WTC11 (cell line): Measurements from ENCODE around the gene EPHA6. TPM values are rescaled to one million over a fixed set of nuclear protein-coding genes. Genes with fewer than 3 reads are reported as not detected.

Experiments
- ATAC-seq: fragments of 200-7000 bp; cut with Tn5 transposase; 2 replicates; pipeline ENCODE4 v1.10.0; 2021; ENCODE audit warnings: mild to moderate bottlenecking, moderate library complexity
- CTCF ChIA-PET: fragments of 300-600 bp; sonication (Branson Sonifier 250); formaldehyde crosslinking; loops from one replicate; lab custom pipeline; 2021; ENCODE audit warnings: antibody characterized with exemption; lab: Charles Lee
- POLR2A ChIA-PET: fragments of 350-600 bp; sonication (Branson Sonifier 250); formaldehyde crosslinking; loops from one replicate; lab custom pipeline; 2021; ENCODE audit warnings: antibody characterized with exemption; lab: Charles Lee
- DNase-seq: peaks from one replicate; pipeline ENCODE4 v3.0.0; 2021; ENCODE audit warnings: low spot score
- H3K27ac Mint-ChIP-seq: 2 replicates; pipeline ENCODE4 v1.8.0; 2021; ENCODE audit warnings: mixed read lengths
- H3K27me3 Mint-ChIP-seq: 2 replicates; pipeline ENCODE4 v1.8.0; 2021; ENCODE audit warnings: low read depth, mild to moderate bottlenecking, moderate library complexity, mixed read lengths
- H3K36me3 Mint-ChIP-seq: 2 replicates; pipeline ENCODE4 v1.8.0; 2021; ENCODE audit warnings: mixed read lengths
- H3K4me1 Mint-ChIP-seq: 2 replicates; pipeline ENCODE4 v1.8.0; 2022; ENCODE audit warnings: mixed read lengths
- H3K4me3 Mint-ChIP-seq: 2 replicates; pipeline ENCODE4 v1.8.0; 2021; ENCODE audit warnings: mild to moderate bottlenecking, moderate library complexity, mixed read lengths
- H3K9me3 Mint-ChIP-seq: 2 replicates; pipeline ENCODE4 v1.8.0; 2021; ENCODE audit warnings: mixed read lengths
- ATF2 ChIP-seq: sonication (generic); formaldehyde crosslinking; IDR thresholded peaks from 2 replicates; pipeline ENCODE4 v1.8.1; 2022; ENCODE audit warnings: low read depth, missing genetic modification reagents, borderline replicate concordance
- CBFB ChIP-seq: sonication (generic); formaldehyde crosslinking; IDR thresholded peaks from 2 replicates; pipeline ENCODE4 v1.8.1; 2022; ENCODE audit warnings: mild to moderate bottlenecking, low read depth, missing genetic modification reagents
- CREB1 ChIP-seq: sonication (generic); formaldehyde crosslinking; IDR thresholded peaks from 2 replicates; pipeline ENCODE4 v1.8.0; 2023; ENCODE audit warnings: mild to moderate bottlenecking, missing genetic modification reagents
- FOXP1 ChIP-seq: sonication (generic); formaldehyde crosslinking; IDR thresholded peaks from 2 replicates; pipeline ENCODE4 v1.8.0; 2022; ENCODE audit warnings: missing genetic modification reagents, mild to moderate bottlenecking, moderate library complexity, borderline replicate concordance
- FOXP4 ChIP-seq: sonication (generic); formaldehyde crosslinking; IDR thresholded peaks from 2 replicates; pipeline ENCODE4 v1.8.0; 2022; ENCODE audit warnings: mild to moderate bottlenecking, missing genetic modification reagents
- GTF2I ChIP-seq: fragments of 250-450 bp; sonication (Bioruptor Pico); conservative IDR thresholded peaks from 2 replicates; pipeline ENCODE4 v1.4.0; 2021; ENCODE audit warnings: mild to moderate bottlenecking
- HMGA2 ChIP-seq: fragments of 250-450 bp; sonication (Bioruptor Pico); IDR thresholded peaks from 2 replicates; pipeline ENCODE4 v1.4.0; 2021; ENCODE audit warnings: mild to moderate bottlenecking, moderate library complexity
- IRF1 ChIP-seq: sonication (generic); formaldehyde crosslinking; IDR thresholded peaks from 2 replicates; pipeline ENCODE4 v1.8.0; 2023; ENCODE audit warnings: missing genetic modification reagents
- MXD4 ChIP-seq: fragments of 250-450 bp; sonication (Bioruptor Pico); IDR thresholded peaks from 2 replicates; pipeline ENCODE4 v1.8.0; 2021; ENCODE audit warnings: mild to moderate bottlenecking, moderate library complexity, borderline replicate concordance
- OVOL2 ChIP-seq: fragments of 250-450 bp; sonication (Bioruptor Pico); IDR thresholded peaks from 2 replicates; pipeline ENCODE4 v1.9.0; 2021; ENCODE audit warnings: mild to moderate bottlenecking, borderline replicate concordance
- SMAD3 ChIP-seq: sonication (generic); formaldehyde crosslinking; IDR thresholded peaks from 2 replicates; pipeline ENCODE4 v1.8.0; 2022; ENCODE audit warnings: missing genetic modification reagents, mild to moderate bottlenecking, borderline replicate concordance
- SP1 ChIP-seq: sonication (generic); formaldehyde crosslinking; conservative IDR thresholded peaks from 2 replicates; pipeline ENCODE4 v1.8.1; 2022; ENCODE audit warnings: missing genetic modification reagents
- TCF7 ChIP-seq: sonication (generic); formaldehyde crosslinking; IDR thresholded peaks from 2 replicates; pipeline ENCODE4 v1.8.0; 2022; ENCODE audit warnings: mild to moderate bottlenecking, low read depth, missing genetic modification reagents, moderate library complexity
- TP53 ChIP-seq: sonication (generic); formaldehyde crosslinking; IDR thresholded peaks from 2 replicates; pipeline ENCODE4 v1.8.1; 2023; ENCODE audit warnings: mild to moderate bottlenecking, missing genetic modification reagents
- ZNF232 ChIP-seq: sonication (generic); formaldehyde crosslinking; IDR thresholded peaks from 2 replicates; pipeline ENCODE4 v1.8.0; 2022; ENCODE audit warnings: mild to moderate bottlenecking, missing genetic modification reagents
- ZNF263 ChIP-seq: sonication (generic); formaldehyde crosslinking; IDR thresholded peaks from 2 replicates; pipeline ENCODE4 v1.8.1; 2022; ENCODE audit warnings: low read depth, mild to moderate bottlenecking, moderate library complexity, missing genetic modification reagents
- ZNF281 ChIP-seq: sonication (generic); formaldehyde crosslinking; IDR thresholded peaks from 2 replicates; pipeline ENCODE4 v1.8.0; 2023; ENCODE audit warnings: mild to moderate bottlenecking, missing genetic modification reagents
- ZNF425 ChIP-seq: fragments of 250-450 bp; sonication (Bioruptor Pico); conservative IDR thresholded peaks from 2 replicates; pipeline ENCODE4 v1.9.0; 2021; ENCODE audit warnings: mild to moderate bottlenecking
- ZSCAN18 ChIP-seq: fragments of 250-450 bp; sonication (Bioruptor Pico); IDR thresholded peaks from 2 replicates; pipeline ENCODE4 v2.1.2; 2022; ENCODE audit warnings: mild to moderate bottlenecking, moderate library complexity
- total RNA-seq: library from RNA; stranded (reverse); gene quantifications from 3 replicates; pipeline ENCODE4 v1.2.3, GENCODE V29; 2021

Gene EPHA6
- total RNA-seq, 1 experiment from 2014 or later, result 2.1 TPM

GRCh38 chr3:96994988-96995387 lies 180.6 kb downstream of the EPHA6 start:
- Mint-ChIP-seq H3K4me3 (no peak overlapping the region), H3K9me3 (peaks cover 7% of the 10 kb centered on the region), H3K27me3 (no peaks in the 10 kb centered on the region), H3K4me1 (no peaks in the 10 kb centered on the region), H3K27ac (no peak overlapping the region), H3K36me3 (no peaks in the 10 kb centered on the region)
- ChIA-PET POLR2A (no interaction called here), CTCF (no interaction called here)
- no peak for DNase-seq
- ATAC-seq, result no peak
- TF ChIP-seq FOXP1 (CRISPR knock-in tag) (no peak), ZNF425 (CRISPR knock-in tag) (no peak)

- CTCF ChIA-PET, result no interaction called here
- DNase-seq (no peak), ATAC-seq (no peak)
- Mint-ChIP-seq H3K27me3 (no peaks in the 10 kb centered on the region), H3K4me3 (no peak overlapping the region), H3K36me3 (no peaks in the 10 kb centered on the region), H3K27ac (no peak overlapping the region), H3K4me1 (no peaks in the 10 kb centered on the region), H3K9me3 (peaks cover 7% of the 10 kb centered on the region)
- POLR2A ChIA-PET, result no interaction called here
- TF ChIP-seq SP1 (CRISPR knock-in tag) (no peak), SMAD3 (CRISPR knock-in tag) (no peak)
Measured at GRCh38 chr3:96996009-96996408, 181.6 kb downstream of the EPHA6 start.

- H3K27ac Mint-ChIP-seq, result no peak overlapping the region
- TF ChIP-seq TCF7 (CRISPR knock-in tag), result no peak
- peaks cover 12% of the 10 kb centered on the region for H3K9me3 Mint-ChIP-seq
- ChIA-PET POLR2A (no interaction called here), CTCF (no interaction called here)
- no peaks in the 10 kb centered on the region for H3K27me3 Mint-ChIP-seq
- no peak overlapping the region for H3K4me3 Mint-ChIP-seq
- H3K36me3 Mint-ChIP-seq, result peaks cover 7% of the 10 kb centered on the region
- DNase-seq, result no peak
- H3K4me1 Mint-ChIP-seq, result no peaks in the 10 kb centered on the region
- ATAC-seq, result no peak
Measured at GRCh38 chr3:97001611-97002010, 187.2 kb downstream of the EPHA6 start.

GRCh38 chr3:97009427-97010019 lies 195.1 kb downstream of the EPHA6 start:
- Mint-ChIP-seq H3K36me3 (peaks cover 24% of the 10 kb centered on the region), H3K27me3 (no peaks in the 10 kb centered on the region), H3K9me3 (peaks cover 31% of the 10 kb centered on the region), H3K27ac (no peak overlapping the region), H3K4me1 (peaks cover 17% of the 10 kb centered on the region), H3K4me3 (no peak overlapping the region)
- ATAC-seq, result peak; percentile 96
- DNase-seq, result peak; percentile 52
- ChIA-PET CTCF (no interaction called here), POLR2A (no interaction called here)
- no peak for TF ChIP-seq OVOL2 (CRISPR knock-in tag)
- no peak for TF ChIP-seq CREB1
- no peak for TF ChIP-seq GTF2I
- no peak for TF ChIP-seq ZNF263 (CRISPR knock-in tag)
- no peak for TF ChIP-seq ZSCAN18 (CRISPR knock-in tag)
- TF ChIP-seq IRF1 (CRISPR knock-in tag), result no peak
- no peak for TF ChIP-seq HMGA2
- no peak for TF ChIP-seq CBFB (CRISPR knock-in tag)
- TF ChIP-seq ZNF281, result 0 out of 2 replicates have a peak, but pooled peaks have one; percentile 66
- no peak for TF ChIP-seq ZNF232 (CRISPR knock-in tag)
- TF ChIP-seq TP53, result no peak
- 0 out of 2 replicates have a peak, but pooled peaks have one; percentile 40 for TF ChIP-seq FOXP4 (CRISPR knock-in tag)
- no peak for TF ChIP-seq ATF2 (CRISPR knock-in tag)
- TF ChIP-seq MXD4, result no peak
